HG03060 (cell line): ENCODE results near the gene SH3RF3.

ENCODE experiments used
- ATAC-seq: cut with Tn5 transposase; IDR thresholded peaks from one replicate; pipeline ENCODE4 v1.9.1; 2021; ENCODE audit warnings: low read depth, moderate number of reproducible peaks; ENCODE audit not compliant: unreplicated experiment

Gene SH3RF3

GRCh38 chr2:109497911-109498870 is 369.2 kb downstream of the SH3RF3 start:
- ATAC-seq = no peak

GRCh38 chr2:109498906-109499305 is 369.9 kb downstream of the SH3RF3 start:
- no peak for ATAC-seq

GRCh38 chr2:109499566-109499965 is 370.6 kb downstream of the SH3RF3 start:
- no peak for ATAC-seq

GRCh38 chr2:109500910-109501309 is 371.9 kb downstream of the SH3RF3 start:
- no peak for ATAC-seq

- ATAC-seq = no peak
Observed at GRCh38 chr2:109501461-109501860, 372.5 kb downstream of the SH3RF3 start.

- ATAC-seq = no peak
Observed at GRCh38 chr2:109503191-109503590, 374.2 kb downstream of the SH3RF3 start.

GRCh38 chr2:109507217-109507616 is 378.2 kb downstream of the SH3RF3 start:
- no peak for ATAC-seq

- ATAC-seq = no peak
Observed at GRCh38 chr2:109507828-109508227, 378.8 kb downstream of the SH3RF3 start.

GRCh38 chr2:109508556-109508955 is 379.6 kb downstream of the SH3RF3 start:
- no peak for ATAC-seq

- no peak for ATAC-seq
Observed at GRCh38 chr2:109510136-109511028, 381.4 kb downstream of the SH3RF3 start.

- no peak for ATAC-seq
Observed at GRCh38 chr2:109511168-109511567, 382.2 kb downstream of the SH3RF3 start.

GRCh38 chr2:109512076-109512475 is 383.1 kb downstream of the SH3RF3 start:
- ATAC-seq = no peak

- no peak for ATAC-seq
Observed at GRCh38 chr2:109513230-109513629, 384.2 kb downstream of the SH3RF3 start.

- peak; percentile 57 for ATAC-seq
Observed at GRCh38 chr2:109513749-109514588, 385.0 kb downstream of the SH3RF3 start.

GRCh38 chr2:109514857-109515256 is 385.9 kb downstream of the SH3RF3 start:
- no peak for ATAC-seq

- ATAC-seq = no peak
Observed at GRCh38 chr2:109516445-109517117, 387.6 kb downstream of the SH3RF3 start.

- no peak for ATAC-seq
Observed at GRCh38 chr2:109517118-109517889, 388.3 kb downstream of the SH3RF3 start.

- ATAC-seq = no peak
Observed at GRCh38 chr2:109519513-109519912, 390.5 kb downstream of the SH3RF3 start.
